Measurements from ENCODE around the gene TPRA1.

The TPRA1 gene

GRCh38 chr3:127593178-127593577 lies 2.6 kb upstream of the TPRA1 start:
- DNase-seq = no peak

GRCh38 chr3:127590282-127590592 lies 296 bp downstream of the TPRA1 start:
- DNase-seq = peak in 2 of 51 donors; percentile 54 to 87

DNA sequence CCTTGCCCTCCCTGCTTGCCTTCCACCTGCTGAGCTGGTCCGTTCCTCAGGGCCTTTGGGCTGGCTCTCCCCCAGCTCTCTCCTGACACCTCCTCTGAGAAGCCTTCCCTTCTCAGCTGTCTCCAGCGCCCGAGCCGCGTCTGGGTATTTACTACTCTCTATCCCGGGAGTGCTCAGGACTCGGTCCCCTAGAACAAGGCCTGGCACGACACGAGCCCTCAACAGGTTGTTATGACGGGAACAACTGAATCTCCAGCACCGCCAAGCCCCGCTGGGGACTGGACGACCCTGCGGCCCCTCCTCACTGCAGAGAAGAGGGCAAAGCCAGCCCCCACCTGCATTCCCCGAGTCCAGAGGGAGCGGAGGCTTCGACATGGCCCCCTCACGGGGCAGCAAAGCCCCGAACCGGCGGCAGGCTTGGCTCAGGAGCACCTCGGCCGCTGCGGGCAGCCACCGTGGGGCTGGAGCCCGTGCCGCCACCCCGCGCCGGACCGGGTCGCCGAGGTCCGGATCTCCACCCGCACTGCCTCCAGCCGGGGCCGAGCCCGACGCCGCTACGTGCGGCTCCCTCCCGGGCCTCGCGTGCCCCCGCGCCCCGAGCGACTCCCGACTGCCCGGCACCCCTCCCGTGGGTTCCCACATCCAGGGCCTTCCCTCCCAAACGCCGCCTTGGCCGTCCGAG lies 792 bp downstream of the TPRA1 start:
- peak in 7 of 51 donors; percentile 26 to 59 (median 39) for DNase-seq

- no peak for DNase-seq
Observed at GRCh38 chr3:127588806-127589577, 1.5 kb downstream of the TPRA1 start.

DNA sequence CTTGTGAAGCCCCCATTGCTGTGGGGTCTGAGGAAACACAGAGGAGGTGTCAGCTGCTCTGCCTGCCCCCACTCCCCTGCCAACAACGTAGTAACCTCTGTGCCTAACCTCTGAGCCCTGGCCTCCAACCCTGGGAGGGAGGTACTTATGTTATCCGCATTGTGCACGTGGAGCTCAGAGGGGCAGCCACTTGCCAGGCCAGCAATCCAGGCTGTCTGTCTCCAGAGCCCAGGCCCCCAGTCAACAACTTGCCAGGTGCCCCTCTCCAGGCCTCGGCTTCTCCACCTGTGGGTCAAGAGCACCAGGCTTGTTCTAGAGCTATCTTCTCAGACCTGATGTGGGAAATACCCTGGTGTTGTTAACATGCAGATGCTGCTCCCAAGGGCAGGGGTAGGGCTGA lies 2.7 kb downstream of the TPRA1 start:
- no peak for DNase-seq

DNA sequence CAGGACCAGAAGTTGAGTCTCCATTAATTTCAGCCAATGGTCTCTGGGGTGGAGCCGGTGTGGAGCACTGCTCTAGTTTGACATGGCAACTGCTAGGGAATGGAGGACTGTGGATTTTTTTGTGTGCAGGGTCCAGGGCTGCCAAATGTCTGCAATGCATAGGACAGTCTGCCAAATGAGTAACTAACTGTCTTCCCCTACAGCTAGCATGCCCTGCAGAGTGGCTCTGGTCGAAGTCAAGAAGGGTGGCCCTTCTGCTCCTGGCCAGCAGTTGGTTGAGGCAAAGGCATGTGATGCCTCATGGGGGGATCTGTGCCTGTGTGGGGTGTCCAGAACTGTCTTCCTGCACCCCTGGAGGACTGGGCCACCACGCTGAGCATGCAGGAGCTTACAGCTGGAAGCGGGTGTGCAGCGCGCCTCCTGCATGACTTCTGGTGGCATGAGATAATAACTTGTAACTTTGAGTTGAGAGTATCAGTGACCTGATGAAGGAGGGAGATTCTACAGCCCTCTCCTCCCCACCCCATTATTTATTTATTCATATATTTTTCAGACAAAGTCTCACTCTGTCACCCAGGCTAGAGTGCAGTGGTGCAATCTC lies 4.6 kb downstream of the TPRA1 start:
- DNase-seq = no peak

DNA sequence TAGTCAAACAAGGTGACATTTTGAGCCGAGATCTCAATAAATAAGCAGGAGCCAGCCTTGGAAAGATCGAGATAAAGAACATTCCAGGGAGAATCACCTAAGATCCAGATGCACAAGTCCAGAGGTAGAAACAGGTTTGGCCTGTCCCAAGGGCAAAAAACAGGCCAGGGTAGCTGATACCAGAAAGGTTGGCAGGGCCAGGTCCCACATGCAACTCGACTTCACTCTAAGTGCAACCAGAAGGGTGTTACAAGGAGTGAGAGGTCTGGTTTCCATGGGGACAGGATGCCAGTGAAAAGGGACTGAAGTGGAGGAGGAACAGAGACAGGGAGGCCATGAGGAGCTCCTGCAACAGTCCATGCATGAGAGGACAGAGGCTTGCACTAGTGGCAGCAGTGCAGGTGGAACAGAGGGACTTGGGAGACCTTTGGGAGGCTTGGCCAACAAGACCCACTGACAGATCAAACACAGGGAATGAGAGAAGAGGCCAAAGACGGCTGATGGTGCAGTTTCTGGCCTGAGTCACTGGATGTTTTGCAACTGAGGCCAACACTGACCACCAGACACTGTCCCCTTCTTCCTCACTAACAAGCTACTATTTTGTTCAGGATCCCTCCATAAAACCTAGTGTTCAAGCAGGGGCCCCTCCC lies 5.2 kb downstream of the TPRA1 start:
- DNase-seq = no peak

GRCh38 chr3:127584734-127585133 lies 5.8 kb downstream of the TPRA1 start:
- no peak for DNase-seq

GRCh38 chr3:127580327-127581060 lies 10.0 kb downstream of the TPRA1 start:
- no peak for DNase-seq

DNA sequence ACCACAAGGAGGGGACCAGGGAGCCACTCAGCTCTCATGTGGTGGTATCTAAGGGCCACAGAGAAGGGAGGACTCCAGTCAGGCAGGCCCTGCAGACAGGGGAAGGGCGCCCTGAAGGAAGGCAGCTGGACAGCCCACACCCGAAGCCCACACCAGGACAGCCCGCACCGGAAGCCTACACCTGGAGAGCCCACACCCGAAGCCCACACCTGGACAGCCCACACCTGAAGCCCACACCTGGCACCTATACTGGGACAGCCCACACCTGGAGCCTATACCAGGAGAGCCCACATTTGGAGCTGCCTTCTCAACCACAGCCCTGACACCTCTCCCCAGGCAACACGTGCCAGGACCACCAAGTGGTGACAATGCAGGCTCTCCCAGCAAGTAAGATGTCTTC lies 11.7 kb downstream of the TPRA1 start:
- no peak for DNase-seq

GRCh38 chr3:127578168-127578567 lies 12.4 kb downstream of the TPRA1 start:
- no peak for DNase-seq

- DNase-seq = no peak
Observed at GRCh38 chr3:127577448-127577847, 13.1 kb downstream of the TPRA1 start.

DNA sequence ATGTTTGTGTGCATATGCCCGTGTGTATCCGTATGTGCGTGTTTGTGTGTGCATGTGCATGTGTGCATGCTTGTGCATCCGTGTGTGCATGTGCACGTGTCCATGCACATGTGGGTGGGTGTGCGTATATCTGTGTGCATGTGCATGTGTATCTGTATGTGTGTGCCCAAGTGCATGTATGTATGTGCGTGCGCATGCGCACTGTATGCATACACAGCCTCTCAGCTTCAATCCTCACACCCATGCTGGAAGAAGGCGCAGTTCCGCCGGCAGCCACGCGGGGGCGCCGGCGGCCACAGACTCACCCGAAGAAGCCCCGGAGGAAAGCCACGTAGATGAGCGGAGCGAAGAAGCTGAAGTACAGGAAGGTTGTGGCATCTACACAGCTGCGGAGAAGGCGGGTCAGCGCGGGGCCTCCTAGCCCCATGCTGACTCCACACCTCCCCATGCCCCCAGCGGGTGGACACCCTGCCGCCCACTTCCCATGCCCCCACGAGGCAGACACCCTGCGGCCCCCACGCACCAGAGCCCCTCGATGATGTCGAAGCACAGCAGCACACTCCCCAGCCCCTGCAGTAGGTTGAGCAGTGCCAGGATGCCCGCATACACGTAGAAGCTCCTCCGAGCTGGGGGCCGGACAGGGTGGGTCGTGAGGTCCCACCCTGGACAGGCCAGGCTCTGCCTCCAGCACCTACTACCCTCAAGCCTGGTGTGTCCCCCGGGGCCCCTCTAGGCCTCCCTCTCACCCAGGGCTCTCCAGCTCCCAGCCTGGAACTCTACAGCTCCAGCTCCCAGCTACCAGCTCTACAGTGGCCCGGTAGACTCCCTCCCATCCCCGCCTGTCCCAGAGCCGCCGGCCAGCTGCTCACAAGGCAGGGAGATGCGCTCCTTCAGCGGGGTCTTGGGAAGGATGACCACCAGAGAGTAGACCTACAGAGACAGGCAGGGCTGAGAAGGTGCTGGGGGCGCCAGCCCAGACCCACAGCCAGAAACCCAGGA lies 15.4 kb downstream of the TPRA1 start:
- DNase-seq = peak; percentile 15 to 93 (median 68)

DNA sequence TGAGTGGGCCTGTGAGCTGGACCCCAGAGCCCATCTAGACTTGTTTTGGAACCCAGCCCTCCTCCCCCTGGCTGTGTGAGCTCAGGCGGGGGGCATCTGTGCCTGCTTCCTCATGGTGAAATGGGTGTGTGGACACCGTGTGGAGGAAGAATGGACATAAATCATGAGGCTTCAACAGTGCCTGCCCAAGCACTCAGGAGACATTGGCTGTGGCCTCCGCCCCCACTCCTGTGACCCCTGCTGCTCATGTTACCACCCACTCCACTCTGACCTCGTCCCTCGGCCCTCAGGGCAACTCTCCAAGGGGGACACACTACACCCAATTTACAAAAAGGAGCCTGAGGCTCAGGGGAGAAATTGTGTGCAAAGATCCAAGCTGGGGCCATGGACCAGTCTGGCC lies 16.6 kb downstream of the TPRA1 start:
- DNase-seq = no peak

GRCh38 chr3:127573401-127573800 lies 17.1 kb downstream of the TPRA1 start:
- no peak for DNase-seq

- DNase-seq = no peak
Observed at GRCh38 chr3:127572735-127573134, 17.8 kb downstream of the TPRA1 start.

- peak in 1 of 51 donors; percentile 22 for DNase-seq
Observed at GRCh38 chr3:127572186-127572585, 18.3 kb downstream of the TPRA1 start.

GRCh38 chr3:127570520-127570919 lies 20.0 kb downstream of the TPRA1 start:
- no peak for DNase-seq

DNA sequence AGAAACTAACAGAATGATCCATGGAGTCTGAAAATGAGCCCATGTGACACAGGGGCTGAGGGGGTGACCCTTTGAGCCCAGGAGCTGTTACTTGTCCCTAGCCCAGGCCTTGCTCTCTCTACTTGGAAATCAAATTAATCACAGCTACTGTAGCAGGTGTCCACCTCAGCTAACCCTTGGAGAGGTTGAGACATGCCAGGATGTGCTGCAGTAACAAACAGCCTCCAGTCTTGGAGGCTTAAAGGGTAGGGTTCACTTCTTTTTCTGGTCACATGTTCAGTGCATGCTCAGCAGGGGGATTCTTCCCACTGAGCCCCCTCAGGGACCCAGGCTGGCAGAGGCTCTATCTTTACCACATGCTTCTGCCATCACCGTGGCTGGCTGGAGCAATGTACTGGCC lies 21.4 kb downstream of the TPRA1 start:
- no peak for DNase-seq

DNA sequence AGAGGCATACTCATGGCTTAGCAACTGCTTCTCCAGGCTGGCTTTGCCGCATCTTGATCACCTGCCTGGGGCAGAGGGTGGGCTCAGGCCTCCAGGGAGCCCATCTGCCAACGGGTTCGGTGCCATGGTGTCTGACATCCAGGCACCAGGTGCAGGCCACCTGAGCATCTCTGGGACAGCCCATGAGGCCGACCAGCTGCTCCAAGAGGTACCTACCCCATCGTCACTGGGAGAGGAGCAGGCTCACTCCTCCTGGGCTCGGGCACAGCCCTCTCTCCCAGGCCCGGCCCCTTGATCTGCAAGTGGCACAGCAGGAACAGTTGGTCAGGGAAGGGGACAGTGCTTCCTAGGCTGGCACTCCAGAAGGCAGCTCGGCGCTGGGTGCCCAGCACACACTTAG lies 21.9 kb downstream of the TPRA1 start:
- no peak for DNase-seq
